Measurements from ENCODE around the gene ZSWIM9.

ZSWIM9 gene

DNA sequence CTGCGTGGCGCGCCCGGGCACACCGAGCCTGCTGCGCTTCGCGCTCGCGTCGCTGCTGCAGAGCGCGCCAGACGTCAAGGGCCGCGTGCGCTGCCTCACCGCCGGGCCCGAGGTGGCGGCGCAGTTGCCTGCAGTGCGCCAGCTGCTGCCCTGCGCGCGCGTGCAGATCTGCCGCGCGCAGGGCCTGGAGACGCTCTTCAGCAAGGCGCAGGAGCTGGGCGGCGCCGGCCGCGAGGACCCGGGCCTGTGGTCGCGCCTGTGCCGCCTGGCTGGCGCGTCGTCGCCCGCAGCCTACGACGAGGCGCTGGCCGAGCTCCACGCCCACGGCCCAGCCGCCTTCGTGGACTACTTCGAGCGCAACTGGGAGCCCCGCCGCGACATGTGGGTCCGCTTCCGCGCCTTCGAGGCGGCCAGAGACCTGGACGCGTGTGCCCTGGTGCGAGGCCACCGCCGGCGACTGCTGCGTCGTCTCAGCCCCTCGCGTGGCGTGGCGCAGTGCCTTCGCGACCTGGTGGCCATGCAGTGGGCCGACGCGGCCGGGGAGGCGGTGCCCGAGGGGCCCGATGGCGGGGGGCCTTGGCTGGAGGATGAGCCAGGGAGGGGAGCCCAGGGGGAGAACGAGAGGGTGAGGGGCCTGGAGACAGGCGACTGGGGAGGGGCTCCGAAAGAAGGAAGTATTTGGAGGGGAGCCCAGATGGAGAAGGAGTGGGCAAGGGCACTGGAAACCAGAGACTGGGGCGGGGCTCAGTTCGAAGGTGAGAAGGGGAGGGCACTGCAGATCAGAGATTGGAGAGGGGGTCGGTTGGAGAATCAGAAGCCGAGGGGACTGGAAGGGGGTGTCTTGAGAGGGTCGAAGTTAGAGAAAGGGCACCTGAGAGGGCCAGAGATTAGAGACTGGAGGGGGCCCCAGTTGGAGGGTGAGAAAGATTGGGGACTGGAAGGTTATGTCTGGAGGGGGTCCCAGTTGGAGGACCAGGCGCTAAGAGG is 24.7 kb downstream of the ZSWIM9 start:
- no peaks in the 10 kb centered on the region for H3K36me3 ChIP-seq (ENCODE audit: control insufficient read depth in 1 of 2, insufficient read depth in 2 of 2, low read length in 2 of 2)
- no peaks in the 10 kb centered on the region for H3K9me3 ChIP-seq (ENCODE audit: control insufficient read depth in 1 of 2, low read length in 2 of 2)
- no peak overlapping the region for H3K4me3 ChIP-seq (ENCODE audit: low read depth in 1 of 2, low read length in 2 of 2)
- H3K27me3 ChIP-seq (ENCODE audit: low read depth, low read length) = no peaks in the 10 kb centered on the region
- no peak overlapping the region for H3K27ac ChIP-seq (ENCODE audit: low read length)
- no peaks in the 10 kb centered on the region for H3K4me1 ChIP-seq (ENCODE audit: control insufficient read depth in 1 of 2, insufficient read depth in 2 of 2, low read length in 2 of 2)

DNA sequence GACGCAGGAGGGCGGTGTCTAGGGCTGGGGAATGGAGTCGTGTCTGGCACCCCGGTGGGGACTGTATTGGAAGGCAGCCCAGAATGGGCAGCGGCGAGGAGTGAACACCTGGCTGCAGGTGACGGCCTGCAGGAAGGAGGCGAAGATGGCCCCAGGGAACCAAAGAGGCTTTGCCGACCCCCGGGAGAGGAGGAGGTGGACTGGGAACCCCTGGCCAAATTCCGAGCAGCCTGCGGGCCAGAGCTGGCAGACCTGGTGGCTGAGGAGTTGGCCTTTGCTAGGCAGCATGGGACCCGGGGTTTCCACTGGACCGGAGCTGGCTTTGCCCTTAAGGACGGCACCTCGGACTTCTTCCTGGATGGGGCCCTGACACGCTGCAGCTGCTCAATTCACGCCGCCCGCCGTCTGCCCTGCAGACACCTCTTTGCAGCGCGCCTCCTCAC is 25.9 kb downstream of the ZSWIM9 start:
- Histone ChIP-seq H3K27me3 (ENCODE audit: low read depth, low read length) (no peaks in the 10 kb centered on the region), H3K9me3 (ENCODE audit: control insufficient read depth in 1 of 2, low read length in 2 of 2) (no peaks in the 10 kb centered on the region), H3K4me3 (ENCODE audit: low read depth in 1 of 2, low read length in 2 of 2) (no peak overlapping the region), H3K36me3 (ENCODE audit: control insufficient read depth in 1 of 2, insufficient read depth in 2 of 2, low read length in 2 of 2) (no peaks in the 10 kb centered on the region), H3K4me1 (ENCODE audit: control insufficient read depth in 1 of 2, insufficient read depth in 2 of 2, low read length in 2 of 2) (no peaks in the 10 kb centered on the region), H3K27ac (ENCODE audit: low read length) (no peak overlapping the region)

DNA sequence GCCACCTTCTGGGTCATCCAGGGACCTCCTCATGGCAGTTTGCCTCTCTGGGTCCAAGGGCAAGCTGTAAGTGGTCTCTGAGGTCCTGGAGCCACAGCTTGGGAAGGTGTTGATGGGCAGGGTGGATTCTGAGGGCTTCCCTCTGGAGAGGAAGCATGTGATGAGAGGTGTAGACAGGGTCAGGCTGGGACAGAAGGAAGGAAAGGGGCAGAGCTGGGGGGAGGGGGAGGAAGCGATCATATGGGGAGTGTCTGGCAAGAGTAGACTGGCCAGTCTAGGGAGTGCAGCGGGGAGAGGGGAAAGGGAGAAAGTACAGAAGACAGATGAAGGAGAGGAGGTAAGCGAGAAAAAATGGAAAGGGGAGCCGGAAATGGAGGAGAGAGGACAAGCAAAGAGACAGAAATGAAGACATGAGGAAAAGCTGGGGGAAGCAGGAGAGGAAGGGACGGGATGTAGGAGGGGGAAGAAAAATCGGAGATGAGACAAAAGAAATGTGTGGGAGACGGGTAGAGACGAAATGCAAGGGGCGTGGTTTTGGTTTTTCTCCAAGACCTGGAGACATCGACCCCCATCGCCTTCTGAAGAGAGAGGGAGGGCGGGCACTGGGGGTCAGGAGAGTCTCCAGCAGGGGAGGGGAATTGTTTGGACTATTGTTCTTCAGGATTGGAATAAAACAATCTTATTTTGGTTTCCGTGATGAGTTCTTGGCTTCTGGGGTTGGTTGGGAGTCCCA is 26.6 kb downstream of the ZSWIM9 start:
- Histone ChIP-seq H3K36me3 (ENCODE audit: control insufficient read depth in 1 of 2, insufficient read depth in 2 of 2, low read length in 2 of 2) (no peaks in the 10 kb centered on the region), H3K27me3 (ENCODE audit: low read depth, low read length) (no peaks in the 10 kb centered on the region), H3K9me3 (ENCODE audit: control insufficient read depth in 1 of 2, low read length in 2 of 2) (no peaks in the 10 kb centered on the region), H3K4me3 (ENCODE audit: low read depth in 1 of 2, low read length in 2 of 2) (no peak overlapping the region), H3K4me1 (ENCODE audit: control insufficient read depth in 1 of 2, insufficient read depth in 2 of 2, low read length in 2 of 2) (no peaks in the 10 kb centered on the region), H3K27ac (ENCODE audit: low read length) (no peak overlapping the region)

DNA sequence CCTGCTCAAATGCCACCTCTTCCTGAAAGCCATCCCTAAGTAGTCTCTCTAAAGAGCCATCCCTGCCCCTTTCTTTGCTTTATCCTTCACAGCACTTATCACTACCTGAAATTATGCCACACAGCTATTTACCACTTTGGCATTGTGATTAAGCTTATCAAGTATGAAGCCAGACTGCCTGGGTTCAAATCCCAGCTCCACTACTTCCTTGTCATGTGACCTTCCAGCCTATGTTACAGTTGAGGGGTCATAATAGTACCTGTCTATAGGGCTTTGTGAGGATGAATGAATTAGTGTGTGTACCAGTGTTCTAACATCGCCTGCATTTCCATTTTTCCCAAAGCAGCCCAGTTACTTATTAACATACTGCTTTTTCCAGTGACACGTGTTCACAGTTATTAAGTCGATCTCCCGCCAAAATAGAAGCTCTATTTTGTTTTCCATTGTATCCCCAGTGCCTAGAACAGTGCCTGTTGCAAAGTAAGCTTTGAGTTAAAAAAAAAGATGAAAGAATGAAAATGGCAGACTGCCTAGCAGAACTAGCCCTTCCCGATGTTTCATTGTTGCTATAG is 32.8 kb downstream of the ZSWIM9 start:
- no peaks in the 10 kb centered on the region for H3K36me3 ChIP-seq (ENCODE audit: control insufficient read depth in 1 of 2, insufficient read depth in 2 of 2, low read length in 2 of 2)
- H3K27me3 ChIP-seq (ENCODE audit: low read depth, low read length) = no peaks in the 10 kb centered on the region
- peaks cover 4 to 14% of the 10 kb centered on the region in 2 donors for H3K4me1 ChIP-seq (ENCODE audit: control insufficient read depth in 1 of 2, insufficient read depth in 2 of 2, low read length in 2 of 2)
- H3K9me3 ChIP-seq (ENCODE audit: control insufficient read depth in 1 of 2, low read length in 2 of 2) = no peaks in the 10 kb centered on the region
- peak overlapping the region; percentile 70 for H3K27ac ChIP-seq (ENCODE audit: low read length)
- peak overlapping the region; percentile 93 to 98 for H3K4me3 ChIP-seq (ENCODE audit: low read depth in 1 of 2, low read length in 2 of 2)

DNA sequence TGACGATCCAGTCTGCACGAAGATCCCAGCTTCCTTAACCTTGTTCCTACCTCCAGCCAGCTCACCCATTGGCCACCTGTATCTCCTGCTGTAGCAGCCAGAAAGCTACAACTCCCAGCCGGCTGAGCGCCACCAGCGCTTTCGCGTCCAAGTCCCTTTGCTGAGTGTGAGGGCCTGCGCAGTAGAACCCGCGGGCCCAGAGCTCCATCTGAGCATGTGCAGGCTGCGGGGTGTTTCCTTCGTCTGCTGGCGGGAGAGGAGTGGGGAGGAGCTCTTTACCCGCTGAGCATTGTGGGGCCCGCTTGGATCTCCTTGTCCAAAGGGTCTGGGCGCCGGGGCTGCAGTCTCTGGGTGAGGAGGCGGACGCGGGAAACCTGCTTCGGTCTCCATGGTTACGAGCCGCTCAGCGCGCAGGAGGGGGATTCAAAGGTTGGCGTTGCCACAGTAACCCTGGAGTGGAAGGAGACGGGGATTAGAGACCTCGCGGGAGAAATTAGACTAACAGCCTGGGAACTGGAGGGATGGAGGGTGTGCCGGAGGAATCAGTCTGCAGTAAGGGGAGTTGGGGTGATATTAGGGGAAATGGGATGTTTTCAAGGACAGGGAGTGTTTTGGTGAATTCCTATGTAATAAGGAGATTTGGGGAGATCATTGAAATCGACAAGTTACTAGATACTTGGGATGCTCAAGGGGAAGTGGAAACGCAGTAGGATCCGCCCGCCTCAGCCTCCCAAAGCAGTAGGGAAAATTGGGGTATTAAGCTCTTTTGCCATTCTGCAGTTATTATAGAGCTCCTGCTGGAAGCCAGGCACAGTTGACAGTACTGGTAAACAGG is 33.5 kb downstream of the ZSWIM9 start:
- peak overlapping the region; percentile 93 to 98 for H3K4me3 ChIP-seq (ENCODE audit: low read depth in 1 of 2, low read length in 2 of 2)
- H3K9me3 ChIP-seq (ENCODE audit: control insufficient read depth in 1 of 2, low read length in 2 of 2) = no peaks in the 10 kb centered on the region
- peak overlapping the region; percentile 77 for H3K27ac ChIP-seq (ENCODE audit: low read length)
- no peaks in the 10 kb centered on the region for H3K27me3 ChIP-seq (ENCODE audit: low read depth, low read length)
- no peaks in the 10 kb centered on the region for H3K36me3 ChIP-seq (ENCODE audit: control insufficient read depth in 1 of 2, insufficient read depth in 2 of 2, low read length in 2 of 2)
- peaks cover 4 to 14% of the 10 kb centered on the region in 2 donors for H3K4me1 ChIP-seq (ENCODE audit: control insufficient read depth in 1 of 2, insufficient read depth in 2 of 2, low read length in 2 of 2)

DNA sequence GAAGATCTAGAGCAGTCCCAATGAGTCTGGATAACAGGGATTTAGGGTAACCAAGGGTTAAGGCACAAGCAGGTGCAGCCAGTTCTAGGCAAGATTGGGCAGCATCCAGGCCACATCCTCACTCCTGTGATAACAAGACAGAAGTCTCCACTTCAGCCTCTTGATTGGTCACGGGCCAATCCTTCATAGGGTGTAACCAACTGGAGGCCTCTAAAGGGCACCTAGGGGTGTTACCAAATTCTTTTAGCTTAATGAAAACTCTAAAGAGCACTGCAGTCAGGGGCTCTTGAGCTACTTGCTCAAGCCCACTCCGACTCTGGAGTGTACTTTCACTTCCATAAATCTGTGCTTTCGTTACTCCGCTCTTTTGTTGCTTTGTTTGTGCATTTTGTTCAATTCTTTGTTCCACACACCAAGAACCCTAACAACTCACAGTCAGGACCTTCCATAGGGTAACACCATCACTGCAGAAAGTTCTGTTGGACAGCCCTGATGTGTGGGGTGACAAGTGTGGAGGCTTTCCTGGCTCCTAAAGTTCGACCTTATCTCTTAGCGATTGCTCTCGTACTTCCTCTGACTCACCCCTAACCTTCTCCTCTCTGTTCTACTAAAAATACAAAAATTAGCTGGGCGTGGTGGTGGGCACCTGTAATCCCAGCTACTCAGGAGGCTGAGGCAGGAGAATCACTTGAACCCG is 36.1 kb downstream of the ZSWIM9 start:
- Histone ChIP-seq H3K9me3 (ENCODE audit: control insufficient read depth in 1 of 2, low read length in 2 of 2) (no peaks in the 10 kb centered on the region), H3K27ac (ENCODE audit: low read length) (no peak overlapping the region), H3K4me1 (ENCODE audit: control insufficient read depth in 1 of 2, insufficient read depth in 2 of 2, low read length in 2 of 2) (peaks cover 4 to 14% of the 10 kb centered on the region in 2 donors), H3K27me3 (ENCODE audit: low read depth, low read length) (no peaks in the 10 kb centered on the region), H3K4me3 (ENCODE audit: low read depth in 1 of 2, low read length in 2 of 2) (no peak overlapping the region), H3K36me3 (ENCODE audit: control insufficient read depth in 1 of 2, insufficient read depth in 2 of 2, low read length in 2 of 2) (peaks cover 7 to 10% of the 10 kb centered on the region in 2 donors)

DNA sequence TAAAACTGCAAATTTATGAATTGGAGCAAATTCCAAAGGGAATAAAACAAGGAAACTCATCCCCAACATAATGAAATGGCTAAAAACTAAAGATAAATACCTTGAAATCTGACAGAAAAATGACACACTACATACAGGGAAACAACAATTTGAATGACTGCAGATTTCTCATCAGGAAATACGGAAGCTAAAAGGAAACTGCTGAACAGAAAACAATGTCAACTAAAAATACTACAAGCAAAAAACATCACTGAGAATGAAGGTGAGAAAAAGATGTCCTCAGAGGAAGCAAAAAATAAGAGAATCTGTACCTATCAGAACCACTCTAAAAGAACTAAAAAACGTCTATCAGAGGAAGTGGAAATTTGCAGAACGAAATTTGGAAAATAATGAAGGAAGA is 39.5 kb downstream of the ZSWIM9 start:
- H3K4me3 ChIP-seq (ENCODE audit: low read depth in 1 of 2, low read length in 2 of 2) = no peak overlapping the region
- no peak overlapping the region for H3K27ac ChIP-seq (ENCODE audit: low read length)
- H3K36me3 ChIP-seq (ENCODE audit: control insufficient read depth in 1 of 2, insufficient read depth in 2 of 2, low read length in 2 of 2) = peaks cover 7 to 24% of the 10 kb centered on the region in 2 donors
- peaks cover 0 to under 1% of the 10 kb centered on the region in 2 donors for H3K4me1 ChIP-seq (ENCODE audit: control insufficient read depth in 1 of 2, insufficient read depth in 2 of 2, low read length in 2 of 2)
- H3K27me3 ChIP-seq (ENCODE audit: low read depth, low read length) = no peaks in the 10 kb centered on the region
- no peaks in the 10 kb centered on the region for H3K9me3 ChIP-seq (ENCODE audit: control insufficient read depth in 1 of 2, low read length in 2 of 2)

DNA sequence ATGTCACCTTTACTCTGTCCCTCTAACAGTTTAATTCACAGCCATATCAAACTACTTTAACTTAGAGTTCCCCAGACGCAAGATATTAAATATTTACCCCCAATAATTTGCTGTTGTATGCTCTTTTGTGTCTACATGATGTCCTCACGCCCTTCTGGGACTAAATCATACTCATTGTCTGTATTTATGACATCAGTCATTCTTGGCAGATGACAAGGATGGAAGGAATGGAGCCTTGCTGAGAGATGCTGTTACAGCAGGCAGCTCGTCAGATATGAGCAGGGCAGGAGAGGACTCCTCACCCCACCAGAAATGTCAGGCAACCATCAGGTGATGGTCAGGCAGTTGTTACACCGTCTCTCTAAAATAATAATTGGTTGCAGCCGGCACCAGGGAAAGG is 43.5 kb downstream of the ZSWIM9 start:
- Histone ChIP-seq H3K27me3 (ENCODE audit: low read depth, low read length) (no peaks in the 10 kb centered on the region), H3K4me3 (ENCODE audit: low read depth in 1 of 2, low read length in 2 of 2) (no peak overlapping the region), H3K4me1 (ENCODE audit: control insufficient read depth in 1 of 2, insufficient read depth in 2 of 2, low read length in 2 of 2) (no peaks in the 10 kb centered on the region), H3K36me3 (ENCODE audit: control insufficient read depth in 1 of 2, insufficient read depth in 2 of 2, low read length in 2 of 2) (peaks cover 12 to 31% of the 10 kb centered on the region in 2 donors), H3K27ac (ENCODE audit: low read length) (no peak overlapping the region), H3K9me3 (ENCODE audit: control insufficient read depth in 1 of 2, low read length in 2 of 2) (no peaks in the 10 kb centered on the region)

DNA sequence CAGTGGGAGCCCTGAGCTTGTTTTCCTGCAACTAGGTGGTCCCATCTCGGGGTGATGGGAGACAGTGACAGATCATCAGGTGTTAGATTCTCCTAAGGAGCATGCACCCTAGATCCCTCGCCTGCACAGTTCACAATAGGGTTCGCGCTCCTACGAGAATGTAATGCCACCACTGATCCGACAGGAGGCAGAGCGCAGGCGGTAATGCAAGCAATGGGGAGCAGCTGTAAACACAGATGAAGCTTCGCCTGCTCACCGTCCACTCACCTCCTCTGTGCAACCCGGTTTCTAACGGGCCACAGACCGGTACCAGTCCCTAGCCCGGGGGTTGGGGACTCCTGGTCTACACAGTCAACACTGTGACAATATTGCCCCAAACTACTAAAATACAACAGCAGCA is 46.5 kb downstream of the ZSWIM9 start:
- Histone ChIP-seq H3K27ac (ENCODE audit: low read length) (no peak overlapping the region), H3K27me3 (ENCODE audit: low read depth, low read length) (no peaks in the 10 kb centered on the region), H3K4me1 (ENCODE audit: control insufficient read depth in 1 of 2, insufficient read depth in 2 of 2, low read length in 2 of 2) (no peaks in the 10 kb centered on the region), H3K4me3 (ENCODE audit: low read depth in 1 of 2, low read length in 2 of 2) (no peak overlapping the region), H3K9me3 (ENCODE audit: control insufficient read depth in 1 of 2, low read length in 2 of 2) (no peaks in the 10 kb centered on the region), H3K36me3 (ENCODE audit: control insufficient read depth in 1 of 2, insufficient read depth in 2 of 2, low read length in 2 of 2) (peaks cover 5 to 29% of the 10 kb centered on the region in 2 donors)

DNA sequence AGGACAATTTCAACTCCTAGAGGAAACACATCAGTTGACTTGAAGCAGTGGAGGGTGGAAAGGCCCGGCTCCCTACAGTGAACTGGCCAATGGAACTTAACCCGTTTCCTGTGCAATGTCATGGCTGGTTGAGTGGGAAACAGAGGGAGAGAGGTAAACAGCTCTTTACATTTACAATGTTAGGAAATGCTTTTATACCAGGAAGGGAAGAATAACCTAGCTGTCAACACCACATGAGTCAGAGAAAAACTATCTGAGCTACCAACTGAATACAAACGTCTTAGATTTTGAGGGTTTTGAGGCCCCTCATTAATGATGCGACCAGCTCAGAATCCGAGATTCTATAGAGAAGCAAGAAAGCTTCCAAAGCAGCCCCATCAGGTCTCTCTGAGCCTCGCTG is 48.5 kb downstream of the ZSWIM9 start:
- Histone ChIP-seq H3K27me3 (ENCODE audit: low read depth, low read length) (no peaks in the 10 kb centered on the region), H3K4me1 (ENCODE audit: control insufficient read depth in 1 of 2, insufficient read depth in 2 of 2, low read length in 2 of 2) (no peaks in the 10 kb centered on the region), H3K9me3 (ENCODE audit: control insufficient read depth in 1 of 2, low read length in 2 of 2) (no peaks in the 10 kb centered on the region), H3K4me3 (ENCODE audit: low read depth in 1 of 2, low read length in 2 of 2) (no peak overlapping the region), H3K36me3 (ENCODE audit: control insufficient read depth in 1 of 2, insufficient read depth in 2 of 2, low read length in 2 of 2) (peaks cover 5 to 19% of the 10 kb centered on the region in 2 donors), H3K27ac (ENCODE audit: low read length) (no peak overlapping the region)

Measured in muscle layer of duodenum (tissue), 2 donors.